GM18909 (cell line): ENCODE results near the gene CA6.
"Not testable (repeated sequence)": the region's sequence is repeated elsewhere in the genome, so short reads cannot be mapped to it uniquely, and the experiment has no call there.

Experiments used
- ATAC-seq: cut with Tn5 transposase; IDR thresholded peaks from one replicate; pipeline ENCODE4 v1.9.1; 2021; ENCODE audit warnings: mild to moderate bottlenecking; ENCODE audit not compliant: unreplicated experiment, poor library complexity

CA6 gene

GRCh38 chr1:8925960-8926359 lies 19.7 kb upstream of the CA6 start:
- ATAC-seq = no peak

- ATAC-seq = no peak
Observed at GRCh38 chr1:8926707-8927694, 18.7 kb upstream of the CA6 start.

GRCh38 chr1:8930116-8930515 lies 15.6 kb upstream of the CA6 start:
- ATAC-seq = no peak

- ATAC-seq = not testable (repeated sequence)
Observed at GRCh38 chr1:8937051-8937450, 8.6 kb upstream of the CA6 start.

GRCh38 chr1:8937701-8938100 lies 8.0 kb upstream of the CA6 start:
- no peak for ATAC-seq

- ATAC-seq = no peak
Observed at GRCh38 chr1:8938232-8938999, 7.3 kb upstream of the CA6 start.

- no peak for ATAC-seq
Observed at GRCh38 chr1:8939000-8939265, 6.7 kb upstream of the CA6 start.

GRCh38 chr1:8939362-8939995 lies 6.2 kb upstream of the CA6 start:
- ATAC-seq = no peak

GRCh38 chr1:8941906-8942305 lies 3.8 kb upstream of the CA6 start:
- no peak for ATAC-seq

GRCh38 chr1:8943498-8944405 lies 1.9 kb upstream of the CA6 start:
- no peak for ATAC-seq

GRCh38 chr1:8947127-8947691 lies 1.5 kb downstream of the CA6 start:
- no peak for ATAC-seq

- no peak for ATAC-seq
Observed at GRCh38 chr1:8950309-8950708, 4.6 kb downstream of the CA6 start.

GRCh38 chr1:8951231-8951630 lies 5.6 kb downstream of the CA6 start:
- ATAC-seq = no peak

GRCh38 chr1:8955406-8955805 lies 9.7 kb downstream of the CA6 start:
- ATAC-seq = no peak

GRCh38 chr1:8956461-8957349 lies 11.0 kb downstream of the CA6 start:
- ATAC-seq = no peak

- ATAC-seq = no peak
Observed at GRCh38 chr1:8962812-8963530, 17.3 kb downstream of the CA6 start.

- no peak for ATAC-seq
Observed at GRCh38 chr1:8963963-8964362, 18.3 kb downstream of the CA6 start.

GRCh38 chr1:8965121-8965820 lies 19.6 kb downstream of the CA6 start:
- ATAC-seq = no peak
